ENCODE data around the gene AIF1L. TPM values are rescaled to one million over a fixed set of nuclear protein-coding genes. Genes with fewer than 3 reads are reported as not detected.

Gene AIF1L
- total and polyA plus RNA-seq, 2 of the 4 experiments (the other 2 are of a cell fraction): 0.18 to 0.19 TPM

GRCh38 chr9:131121346-131121745 lies 25.0 kb downstream of the AIF1L start:
- CTCF ChIA-PET: no interaction called here
- Histone ChIP-seq H2BK15ac (ENCODE audit: low read depth, low read length) (no peak overlapping the region), H2AK5ac (ENCODE audit: low read depth, low read length) (no peak overlapping the region), H4K91ac (ENCODE audit: insufficient read depth, low read depth, low read length) (no peak overlapping the region), H3K4me3 (ENCODE audit: insufficient read depth, low read depth, low read length) (no peak overlapping the region), H3K9me1 (ENCODE audit: insufficient read depth, low read length) (no peaks in the 10 kb centered on the region), H4K8ac (ENCODE audit: low read depth in 2 of 2, low read length in 2 of 2) (no peak overlapping the region), H3K56ac (ENCODE audit: extremely low read depth, insufficient read depth, low read length) (no peak overlapping the region), H3K4me2 (ENCODE audit: low read depth, low read length) (no peak overlapping the region), H3K36me3 (ENCODE audit: control insufficient read depth, insufficient read depth, low read length) (no peaks in the 10 kb centered on the region), H3K9me3 (ENCODE audit: control insufficient read depth, insufficient read depth, low read length) (no peaks in the 10 kb centered on the region), H3K27ac (ENCODE audit: insufficient read depth, low read length) (no peak overlapping the region), H3K27me3 (ENCODE audit: control insufficient read depth, insufficient read depth, low read length) (peaks cover 20% of the 10 kb centered on the region), H2AFZ (replicated peaks; ENCODE audit: low read length, poor library complexity) (no peak overlapping the region), H3K18ac (ENCODE audit: low read depth, low read length) (no peak overlapping the region), H2BK20ac (ENCODE audit: low read depth, low read length) (no peak overlapping the region), H3K4ac (ENCODE audit: low read depth, low read length) (no peak overlapping the region), H3K9ac (ENCODE audit: low read depth, low read length) (no peak overlapping the region), H3K14ac (replicated peaks; ENCODE audit: low read depth, low read length) (no peak overlapping the region), H3K79me1 (ENCODE audit: low read depth in 1 of 2, low read length in 2 of 2) (peaks cover 0 to 16% of the 10 kb centered on the region in 2 experiments), H3K23ac (ENCODE audit: low read depth, low read length) (no peak overlapping the region), H4K5ac (ENCODE audit: low read depth, low read length) (no peak overlapping the region), H2AK9ac (replicated peaks; ENCODE audit: low read depth, low read length, poor library complexity) (no peak overlapping the region), H2BK5ac (ENCODE audit: low read depth, low read length, poor library complexity, severe bottlenecking) (no peak overlapping the region), H4K20me1 (ENCODE audit: insufficient read depth, low read length) (no peaks in the 10 kb centered on the region), H3K4me1 (ENCODE audit: control insufficient read depth, insufficient read depth, low read length) (no peaks in the 10 kb centered on the region), H2BK120ac (ENCODE audit: low read depth, low read length) (no peak overlapping the region)
- POLR2A ChIA-PET (ENCODE audit: unreplicated experiment): no interaction called here
- TF ChIP-seq USF2 (IDR thresholded peaks at IDR 0.05; ENCODE audit: low read depth, low read length) (no peak), ELK1 (IDR thresholded peaks at IDR 0.05; ENCODE audit: borderline replicate concordance, low read depth, low read length) (no peak), POLR2A (IDR thresholded peaks at IDR 0.05; ENCODE audit: low read depth, low read length) (no peak), RCOR1 (IDR thresholded peaks at IDR 0.05; ENCODE audit: insufficient replicate concordance, low read length) (no peak), RAD21 (IDR thresholded peaks at IDR 0.05; ENCODE audit: low read length) (no peak), MAZ (IDR thresholded peaks at IDR 0.05; ENCODE audit: borderline replicate concordance, low read depth, low read length) (no peak), FOS (IDR thresholded peaks at IDR 0.05; ENCODE audit: low read depth, low read length) (no peak), MXI1 (IDR thresholded peaks at IDR 0.05; ENCODE audit: borderline replicate concordance, low read depth, low read length) (no peak), CHD1 (IDR thresholded peaks at IDR 0.05; ENCODE audit: low read depth, low read length) (no peak), RFX5 (IDR thresholded peaks at IDR 0.05; ENCODE audit: low read depth, low read length) (no peak), CEBPB (IDR thresholded peaks at IDR 0.05; ENCODE audit: low read depth, low read length) (no peak), SMC3 (IDR thresholded peaks at IDR 0.05; ENCODE audit: low read depth, low read length) (no peak), CTCF (conservative IDR thresholded peaks at IDR 0.05; ENCODE audit: low read depth, low read length) (no peak), MAFK (IDR thresholded peaks at IDR 0.05; ENCODE audit: low read depth, low read length) (no peak), NFE2L2 (IDR thresholded peaks at IDR 0.05; ENCODE audit: low read depth, low read length) (no peak), BHLHE40 (IDR thresholded peaks at IDR 0.05; ENCODE audit: low read depth, low read length) (no peak)
- BruUV-seq (replicated peaks): no TSS peak
- in situ Hi-C loops (cut with MboI; ENCODE audit: low sequenced_read_pairs) (no loop called here), intact Hi-C loops (cut with micrococcal nuclease) (no loop called here), dilution Hi-C loops (cut with HindIII; ENCODE audit: low sequenced_read_pairs, unreplicated experiment) (no loop called here)
- no peak for DNase-seq
- ATAC-seq (ENCODE audit: low read depth): no peak
- WGBS, 2 experiments (ENCODE audit: extremely low coverage in 2 of 2, insufficient read length in 1 of 2): no CpG with 5 or more reads among the region's 2 CpGs

Measured in IMR-90 (cell line).